ENCODE measurements around the gene CLNK. TPM values are rescaled to one million over a fixed set of nuclear protein-coding genes. Genes with fewer than 3 reads are reported as not detected.

CLNK gene
- total and polyA plus RNA-seq, 2 donors from 2014 or later = 2.8 to 4.8 TPM

DNA sequence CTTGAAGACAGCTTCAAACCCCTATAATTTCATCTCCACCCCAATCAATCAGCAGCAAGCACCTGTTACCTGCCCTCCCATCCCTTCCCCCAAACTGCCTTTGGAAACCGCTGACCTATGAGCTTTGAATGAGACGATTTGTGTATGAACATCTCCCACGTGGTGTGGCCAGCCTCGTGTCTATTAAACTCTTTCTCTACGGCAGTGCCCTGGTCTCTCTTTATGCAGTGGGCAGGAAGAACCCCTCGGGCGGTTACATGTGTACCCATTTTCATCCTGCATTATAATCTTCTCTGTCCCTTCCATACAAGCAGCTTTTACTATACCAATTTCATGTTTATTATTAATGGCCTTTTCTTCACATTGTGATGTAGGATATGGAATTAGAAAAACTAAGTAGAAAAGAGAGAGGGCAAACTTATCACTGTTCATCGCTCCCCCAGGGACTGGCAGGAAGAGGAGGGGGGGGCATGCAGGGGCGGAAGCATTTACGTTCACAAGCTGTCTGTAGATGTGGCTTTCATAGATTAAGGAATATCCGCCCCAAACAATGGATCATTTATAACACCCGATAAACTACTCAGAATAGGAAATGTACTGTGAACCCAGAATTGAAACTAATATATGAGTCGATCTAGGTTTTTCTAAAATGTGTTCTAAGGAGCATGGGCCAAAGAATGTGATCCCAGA lies 131.8 kb downstream of the CLNK start:
- no peak overlapping the region for H3K27ac ChIP-seq (ENCODE audit: low read depth in 2 of 2, low read length in 2 of 2)
- no peak for TF ChIP-seq CTCF (IDR thresholded peaks at IDR 0.05; ENCODE audit: borderline replicate concordance, extremely low read depth, insufficient read depth)
- DNase-seq (no peak), FAIRE-seq (no peak)
- H3K9me3 ChIP-seq (ENCODE audit: control insufficient read depth in 2 of 3, insufficient read depth in 1 of 3, low read length in 3 of 3) = no peaks in the 10 kb centered on the region
- H3K9ac ChIP-seq (ENCODE audit: low read length in 3 of 3) = no peak overlapping the region
- intact Hi-C loops (cut with DNase I) = no loop called here
- no peaks in the 10 kb centered on the region for H3K36me3 ChIP-seq (ENCODE audit: control insufficient read depth in 2 of 3, insufficient read depth in 3 of 3, low read length in 3 of 3)
- no peaks in the 10 kb centered on the region for H3K27me3 ChIP-seq (ENCODE audit: control insufficient read depth, insufficient read depth, low read length)
- no peaks in the 10 kb centered on the region for H3K4me1 ChIP-seq (ENCODE audit: control insufficient read depth in 2 of 3, insufficient read depth in 2 of 3, low read depth in 1 of 3, low read length in 3 of 3)
- H3K4me3 ChIP-seq (ENCODE audit: low read length in 3 of 3) = no peak overlapping the region

DNA sequence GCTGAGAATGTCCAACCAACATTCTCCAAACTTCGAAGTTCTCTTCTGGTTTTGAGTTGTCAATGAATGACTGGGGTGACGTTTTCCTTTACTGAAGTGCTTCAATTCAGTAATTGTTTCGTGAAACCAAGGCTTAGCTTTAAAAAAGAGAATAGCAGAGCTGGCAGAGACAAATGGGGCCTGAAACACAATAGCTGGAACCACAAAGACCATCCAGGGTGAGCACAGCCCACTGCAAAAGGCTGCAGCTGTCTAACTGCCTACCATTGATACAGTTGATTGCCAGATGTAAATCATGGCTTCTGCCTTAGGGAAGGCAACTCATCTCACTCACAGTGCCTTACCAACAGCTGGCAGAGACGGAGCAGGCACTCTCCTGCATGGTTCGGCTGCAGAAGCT lies 148.7 kb downstream of the CLNK start:
- Histone ChIP-seq H3K27ac (ENCODE audit: low read depth in 2 of 2, low read length in 2 of 2) (no peak overlapping the region), H3K36me3 (ENCODE audit: control insufficient read depth in 2 of 3, insufficient read depth in 3 of 3, low read length in 3 of 3) (no peaks in the 10 kb centered on the region), H3K4me3 (ENCODE audit: low read length in 3 of 3) (no peak overlapping the region), H3K9me3 (ENCODE audit: control insufficient read depth in 2 of 3, insufficient read depth in 1 of 3, low read length in 3 of 3) (no peaks in the 10 kb centered on the region), H3K27me3 (ENCODE audit: control insufficient read depth, insufficient read depth, low read length) (no peaks in the 10 kb centered on the region), H3K9ac (ENCODE audit: low read length in 3 of 3) (no peak overlapping the region), H3K4me1 (ENCODE audit: control insufficient read depth in 2 of 3, insufficient read depth in 2 of 3, low read depth in 1 of 3, low read length in 3 of 3) (no peaks in the 10 kb centered on the region)
- intact Hi-C loops (cut with DNase I) = no loop called here
- DNase-seq (no peak), FAIRE-seq (no peak)
- TF ChIP-seq CTCF (IDR thresholded peaks at IDR 0.05; ENCODE audit: borderline replicate concordance, extremely low read depth, insufficient read depth) = no peak

GRCh38 chr4:10534820-10535219 lies 149.7 kb downstream of the CLNK start:
- no peaks in the 10 kb centered on the region for H3K27me3 ChIP-seq (ENCODE audit: control insufficient read depth, insufficient read depth, low read length)
- H3K9ac ChIP-seq (ENCODE audit: low read length in 3 of 3) = no peak overlapping the region
- DNase-seq (no peak), FAIRE-seq (no peak)
- no peak overlapping the region for H3K27ac ChIP-seq (ENCODE audit: low read depth in 2 of 2, low read length in 2 of 2)
- no peak for TF ChIP-seq CTCF (IDR thresholded peaks at IDR 0.05; ENCODE audit: borderline replicate concordance, extremely low read depth, insufficient read depth)
- H3K4me3 ChIP-seq (ENCODE audit: low read length in 3 of 3) = no peak overlapping the region
- no peaks in the 10 kb centered on the region for H3K36me3 ChIP-seq (ENCODE audit: control insufficient read depth in 2 of 3, insufficient read depth in 3 of 3, low read length in 3 of 3)
- no peaks in the 10 kb centered on the region for H3K9me3 ChIP-seq (ENCODE audit: control insufficient read depth in 2 of 3, insufficient read depth in 1 of 3, low read length in 3 of 3)
- peaks cover 0 to 5% (median 0%) of the 10 kb centered on the region in 3 donors for H3K4me1 ChIP-seq (ENCODE audit: control insufficient read depth in 2 of 3, insufficient read depth in 2 of 3, low read depth in 1 of 3, low read length in 3 of 3)
- intact Hi-C loops (cut with DNase I) = no loop called here

DNA sequence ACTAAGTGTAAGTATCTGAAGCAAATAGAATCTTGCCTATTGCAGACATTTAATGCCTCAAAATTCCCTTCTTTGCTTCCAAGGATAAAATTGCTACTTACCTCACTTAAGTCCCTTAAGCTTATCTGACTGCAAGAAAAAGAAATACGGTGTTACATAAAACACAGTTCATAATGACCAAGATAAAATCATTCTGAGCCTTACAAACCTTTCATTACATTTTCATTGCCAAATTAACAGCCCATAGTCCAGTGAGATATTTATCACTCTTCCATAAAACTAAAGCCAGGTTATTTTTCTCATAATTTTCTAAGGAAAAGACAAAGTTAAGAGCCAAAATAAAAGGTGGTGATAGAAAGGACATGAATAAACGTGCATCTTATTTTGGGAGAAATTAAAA lies 152.4 kb downstream of the CLNK start:
- intact Hi-C loops (cut with DNase I) = no loop called here
- FAIRE-seq = no peak

More for the DNA sequence above, 152.4 kb downstream of the CLNK start:
- no peak for DNase-seq
- no peak for TF ChIP-seq CTCF (IDR thresholded peaks at IDR 0.05; ENCODE audit: borderline replicate concordance, extremely low read depth, insufficient read depth)
- Histone ChIP-seq H3K4me1 (ENCODE audit: control insufficient read depth in 2 of 3, insufficient read depth in 2 of 3, low read depth in 1 of 3, low read length in 3 of 3) (peaks cover 0 to 5% (median 0%) of the 10 kb centered on the region in 3 donors), H3K27ac (ENCODE audit: low read depth in 2 of 2, low read length in 2 of 2) (no peak overlapping the region), H3K4me3 (ENCODE audit: low read length in 3 of 3) (no peak overlapping the region), H3K9ac (ENCODE audit: low read length in 3 of 3) (no peak overlapping the region), H3K27me3 (ENCODE audit: control insufficient read depth, insufficient read depth, low read length) (no peaks in the 10 kb centered on the region), H3K9me3 (ENCODE audit: control insufficient read depth in 2 of 3, insufficient read depth in 1 of 3, low read length in 3 of 3) (no peaks in the 10 kb centered on the region), H3K36me3 (ENCODE audit: control insufficient read depth in 2 of 3, insufficient read depth in 3 of 3, low read length in 3 of 3) (no peaks in the 10 kb centered on the region)
